H1 (cell line): Measurements from ENCODE around the gene GPC6.

Experiments used
- ASH2L ChIP-seq: fragments of 200-600, 300-600 bp; sonication (generic); IDR thresholded peaks from one replicate; pipeline ENCODE4 v1.7.1; 2017; ENCODE audit warnings: low read length
- EZH2 ChIP-seq: fragments of 200-600 bp; sonication (generic); IDR thresholded peaks from 2 replicates; pipeline ENCODE4 v1.7.1; 2012; ENCODE audit warnings: low read depth, mild to moderate bottlenecking, moderate library complexity, low read length, inconsistent platforms; ENCODE audit not compliant: severe bottlenecking
- TF ChIP-seq, protein P1 (sequence below): IDR thresholded peaks from 2 replicates; pipeline ENCODE4 v1.6.1; 2012; ENCODE audit warnings: low read length, inconsistent platforms

DNA sequence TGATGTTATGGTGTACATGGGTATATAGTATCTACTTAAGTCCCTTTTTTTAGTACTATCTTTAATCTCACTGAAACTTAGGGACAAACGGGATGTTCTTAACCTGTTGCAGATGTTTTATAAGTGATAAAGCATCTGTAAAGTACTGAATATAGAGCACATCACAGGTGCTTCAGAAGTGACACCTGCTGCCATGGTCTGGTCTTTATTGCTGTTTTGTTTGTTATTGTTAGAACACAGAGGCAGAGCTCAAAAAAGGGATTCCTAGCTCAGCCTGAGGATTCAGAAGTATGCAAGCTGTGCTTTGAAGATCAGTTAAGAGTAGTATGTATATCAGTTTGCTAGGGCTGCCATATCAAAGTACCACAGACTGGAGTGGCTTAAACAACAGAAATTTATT is 1033.4 kb downstream of the GPC6 start:
- TF ChIP-seq ASH2L (no peak), EZH2 (no peak)
- TF ChIP-seq, protein P1, sequence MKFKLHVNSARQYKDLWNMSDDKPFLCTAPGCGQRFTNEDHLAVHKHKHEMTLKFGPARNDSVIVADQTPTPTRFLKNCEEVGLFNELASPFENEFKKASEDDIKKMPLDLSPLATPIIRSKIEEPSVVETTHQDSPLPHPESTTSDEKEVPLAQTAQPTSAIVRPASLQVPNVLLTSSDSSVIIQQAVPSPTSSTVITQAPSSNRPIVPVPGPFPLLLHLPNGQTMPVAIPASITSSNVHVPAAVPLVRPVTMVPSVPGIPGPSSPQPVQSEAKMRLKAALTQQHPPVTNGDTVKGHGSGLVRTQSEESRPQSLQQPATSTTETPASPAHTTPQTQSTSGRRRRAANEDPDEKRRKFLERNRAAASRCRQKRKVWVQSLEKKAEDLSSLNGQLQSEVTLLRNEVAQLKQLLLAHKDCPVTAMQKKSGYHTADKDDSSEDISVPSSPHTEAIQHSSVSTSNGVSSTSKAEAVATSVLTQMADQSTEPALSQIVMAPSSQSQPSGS: no peak
